Neuronal stem cell (in vitro differentiated cells): ENCODE results near the gene AMER3.

Source experiments
- DNase-seq: peaks from one replicate; pipeline ENCODE4 v3.0.0-alpha.2; 2013; ENCODE audit warnings: low spot score
- H2AFZ ChIP-seq: one replicate; pipeline ENCODE4 v1.6.1; 2013; ENCODE audit warnings: mild to moderate bottlenecking, low read length, inconsistent platforms
- H2AK5ac ChIP-seq: 2 replicates; pipeline ENCODE4 v1.6.1; 2013; ENCODE audit warnings: low read depth, mild to moderate bottlenecking, inconsistent platforms, low read length, moderate library complexity, mixed read lengths
- H2BK120ac ChIP-seq: 2 replicates; pipeline ENCODE4 v1.6.1; 2013; ENCODE audit warnings: low read depth, mild to moderate bottlenecking, inconsistent platforms, low read length, moderate library complexity, mixed read lengths
- H2BK12ac ChIP-seq: one replicate; pipeline ENCODE4 v1.6.1; 2013; ENCODE audit warnings: low read length, inconsistent platforms
- H2BK15ac ChIP-seq: 2 replicates; pipeline ENCODE4 v1.6.1; 2013; ENCODE audit warnings: mild to moderate bottlenecking, low read length, inconsistent platforms, mixed read lengths
- H2BK5ac ChIP-seq: one replicate; pipeline ENCODE4 v1.6.1; 2013; ENCODE audit warnings: inconsistent platforms, mild to moderate bottlenecking, low read length, moderate library complexity
- H3K14ac ChIP-seq: one replicate; pipeline ENCODE4 v1.6.1; 2013; ENCODE audit warnings: low read length, inconsistent platforms
- H3K18ac ChIP-seq: 2 replicates; pipeline ENCODE4 v1.6.1; 2013; ENCODE audit warnings: low read length, inconsistent platforms
- H3K23ac ChIP-seq: 2 replicates; pipeline ENCODE4 v1.6.1; 2013; ENCODE audit warnings: low read depth, mild to moderate bottlenecking, mixed read lengths, low read length, inconsistent platforms; ENCODE audit not compliant: poor library complexity
- H3K27ac ChIP-seq: replicated peaks from 3 replicates; pipeline ENCODE4 v1.5.1; 2013; ENCODE audit warnings: low read length, inconsistent platforms
- H3K27me3 ChIP-seq, 3 experiments: 2 replicates each; pipeline ENCODE4 v1.6.1; 2013; ENCODE audit warnings: low read length in 3 of 3, mild to moderate bottlenecking in 2 of 3, inconsistent platforms in 1 of 3, low read depth in 1 of 3, mixed read lengths in 1 of 3, moderate library complexity in 1 of 3; ENCODE audit not compliant: control insufficient read depth in 3 of 3, insufficient read depth in 3 of 3
- H3K36me3 ChIP-seq, 2 donors: replicated peaks in 1 of 2; 2 replicates each; pipeline ENCODE4 v1.6.1; 2013; ENCODE audit warnings: low read length in 2 of 2; ENCODE audit not compliant: control insufficient read depth in 2 of 2, insufficient read depth in 2 of 2
- H3K4ac ChIP-seq: 2 replicates; pipeline ENCODE4 v1.6.1; 2013; ENCODE audit warnings: inconsistent platforms, mild to moderate bottlenecking, low read length, moderate library complexity
- H3K4me1 ChIP-seq, 2 donors: 1 replicate in 1 of 2; 2 replicates in 1 of 2; pipeline ENCODE4 v1.6.1; 2013; ENCODE audit warnings: low read length in 2 of 2, low read depth in 1 of 2; ENCODE audit not compliant: control insufficient read depth in 2 of 2, insufficient read depth in 1 of 2
- H3K4me2 ChIP-seq: one replicate; pipeline ENCODE4 v1.6.1; 2013; ENCODE audit warnings: mild to moderate bottlenecking, low read length, inconsistent platforms; ENCODE audit not compliant: insufficient read depth, poor library complexity, severe bottlenecking
- H3K4me3 ChIP-seq, 2 donors: 2 replicates each; pipeline ENCODE4 v1.5.1; 2013; ENCODE audit warnings: low read length in 2 of 2, mild to moderate bottlenecking in 2 of 2, inconsistent platforms in 1 of 2, moderate library complexity in 1 of 2
- H3K79me1 ChIP-seq: one replicate; pipeline ENCODE4 v1.6.1; 2013; ENCODE audit warnings: low read depth, mild to moderate bottlenecking, inconsistent platforms, low read length, moderate library complexity
- H3K9ac ChIP-seq: one replicate; pipeline ENCODE4 v1.6.1; 2013; ENCODE audit warnings: mild to moderate bottlenecking, low read depth, low read length, inconsistent platforms; ENCODE audit not compliant: poor library complexity
- H3K9me3 ChIP-seq, 2 donors: replicated peaks in 1 of 2; 2 replicates each; pipeline versions ENCODE3 to v1.6.1; 2013; ENCODE audit warnings: low read length in 2 of 2, mild to moderate bottlenecking in 2 of 2, inconsistent platforms in 1 of 2, low read depth in 1 of 2, mixed read lengths in 1 of 2, moderate library complexity in 1 of 2; ENCODE audit not compliant: control insufficient read depth in 2 of 2, insufficient read depth in 1 of 2
- H4K8ac ChIP-seq: one replicate; pipeline ENCODE4 v1.6.1; 2013; ENCODE audit warnings: low read depth, mild to moderate bottlenecking, inconsistent platforms, low read length, moderate library complexity
- H4K91ac ChIP-seq: one replicate; pipeline ENCODE4 v1.6.1; 2013; ENCODE audit warnings: low read length, low read depth, mild to moderate bottlenecking, inconsistent platforms; ENCODE audit not compliant: poor library complexity
- WGBS, 2 donors: extraction: QIAGEN DNeasy Blood & Tissue Kit; methylation state at CpG; one replicate each; pipeline ENCODE4 v1.1.7; 2013; ENCODE audit warnings: missing lambda C conversion rate in 2 of 2, mixed read lengths in 1 of 2; ENCODE audit not compliant: insufficient read length in 2 of 2, insufficient replicate concordance in 1 of 2; ENCODE audit errors: extremely low coverage in 2 of 2; 5-methylcytosine and 5-hydroxymethylcytosine counted together

AMER3 gene

DNA sequence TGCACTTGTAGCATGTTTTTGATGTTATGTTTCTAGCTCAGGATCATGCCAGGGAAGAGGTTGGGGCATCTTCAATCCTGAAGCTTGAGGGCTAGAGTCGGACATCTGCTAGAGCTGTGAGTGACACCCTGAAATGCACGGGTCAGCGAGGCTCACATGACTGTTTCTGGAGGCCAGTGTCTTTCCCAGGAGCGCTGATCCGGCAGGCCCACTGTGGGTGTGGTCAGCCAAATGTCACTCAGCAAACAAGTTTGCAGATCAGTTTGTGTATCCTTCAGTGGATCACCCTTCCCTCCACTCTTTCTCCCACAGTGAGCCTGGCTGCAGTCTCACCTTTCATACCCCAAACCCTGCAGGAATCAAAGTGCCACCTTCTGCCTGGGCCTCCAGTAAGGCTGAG, 58.4 kb downstream of the AMER3 start:
- Histone ChIP-seq H2BK12ac (no peak overlapping the region), H3K79me1 (no peaks in the 10 kb centered on the region), H3K4ac (no peak overlapping the region), H2AFZ (no peak overlapping the region), H3K23ac (no peak overlapping the region), H3K27ac (no peak overlapping the region), H3K9ac (no peak overlapping the region), H2BK5ac (peak overlapping the region; percentile 56), H3K27me3 (no peaks in the 10 kb centered on the region), H2BK15ac (no peak overlapping the region), H2BK120ac (no peak overlapping the region), H3K14ac (peak overlapping the region; percentile 61), H3K4me2 (no peak overlapping the region), H3K9me3 (peaks cover 0 to 1% of the 10 kb centered on the region in 2 donors), H3K36me3 (no peaks in the 10 kb centered on the region), H3K4me1 (peaks cover 0 to 8% of the 10 kb centered on the region in 2 donors), H3K4me3 (no peak overlapping the region), H4K8ac (no peak overlapping the region), H2AK5ac (no peak overlapping the region), H3K18ac (peak overlapping the region; percentile 62), H4K91ac (no peak overlapping the region)
- no CpG with 5 or more reads among the region's 5 CpGs for WGBS, 2 donors
- no peak for DNase-seq

DNA sequence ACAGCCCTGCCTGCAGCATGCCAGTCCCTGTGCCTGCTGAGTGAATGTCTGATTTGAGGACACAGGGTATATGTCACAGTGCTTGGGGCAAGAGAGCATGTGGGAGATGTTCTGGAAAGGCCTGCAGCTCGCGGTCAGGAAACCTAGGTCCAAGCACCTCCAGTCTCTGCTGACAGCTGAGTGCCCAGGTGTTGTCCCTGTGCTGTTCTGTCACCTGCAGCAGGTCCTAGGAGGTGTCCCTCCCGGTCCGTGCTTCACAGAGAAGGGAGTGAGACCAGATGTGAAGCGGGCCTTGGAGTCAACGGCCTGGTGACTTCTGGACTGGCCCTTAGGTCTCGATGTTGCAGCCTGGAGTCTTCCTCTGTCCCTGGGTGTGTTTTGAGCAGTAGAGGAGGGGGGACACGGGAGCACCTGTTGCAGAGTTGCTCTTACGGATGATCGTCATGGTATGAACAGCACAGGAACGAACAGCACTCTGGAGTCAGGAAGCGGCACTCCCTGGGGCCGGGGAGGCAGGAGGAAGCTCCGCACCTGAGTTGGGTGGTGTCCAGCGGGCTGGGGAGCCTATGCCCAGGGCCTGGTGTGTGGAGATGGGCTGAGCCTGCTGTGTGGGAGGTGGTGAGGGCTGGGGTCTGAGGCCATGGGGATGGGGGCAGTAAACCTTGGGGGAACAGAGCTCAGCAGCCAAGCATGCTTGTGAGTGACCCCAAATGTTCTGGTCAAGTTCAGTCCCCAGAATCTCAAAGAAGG, 59.8 kb downstream of the AMER3 start:
- H3K4me3 ChIP-seq = no peak overlapping the region
- no peak overlapping the region for H3K4ac ChIP-seq
- DNase-seq = no peak
- no peaks in the 10 kb centered on the region for H3K27me3 ChIP-seq
- no peak overlapping the region for H3K14ac ChIP-seq
- H2BK5ac ChIP-seq = no peak overlapping the region
- H2AFZ ChIP-seq = no peak overlapping the region
- H2BK15ac ChIP-seq = peak overlapping the region; percentile 49
- no peak overlapping the region for H4K8ac ChIP-seq
- peaks cover 0 to 16% of the 10 kb centered on the region in 2 donors for H3K4me1 ChIP-seq
- no peak overlapping the region for H2BK12ac ChIP-seq
- no peak overlapping the region for H3K9ac ChIP-seq
- no peaks in the 10 kb centered on the region for H3K79me1 ChIP-seq
- H2AK5ac ChIP-seq = peak overlapping the region; percentile 67
- no peak overlapping the region for H4K91ac ChIP-seq
- no peaks in the 10 kb centered on the region for H3K36me3 ChIP-seq
- peak overlapping the region; percentile 8 for H3K23ac ChIP-seq
- peak overlapping the region; percentile 14 for H2BK120ac ChIP-seq
- peak overlapping the region; percentile 76 for H3K18ac ChIP-seq
- no peak overlapping the region for H3K4me2 ChIP-seq
- peaks cover 0 to 2% of the 10 kb centered on the region in 2 donors for H3K9me3 ChIP-seq
- WGBS, 2 donors = no CpG with 5 or more reads among the region's 15 CpGs
- H3K27ac ChIP-seq = no peak overlapping the region
